Chondrocyte (in vitro differentiated cells): ENCODE measurements around the gene PTPRN2. TPM values are rescaled to one million over a fixed set of nuclear protein-coding genes. Genes with fewer than 3 reads are reported as not detected.

Experiments
- DNase-seq: peaks from one replicate; pipeline ENCODE4 v3.0.0; 2021; ENCODE audit warnings: mixed read lengths, low spot score
- H3K27ac Mint-ChIP-seq: one replicate; pipeline ENCODE4 v1.8.0; 2021; ENCODE audit warnings: mild to moderate bottlenecking, moderate library complexity, mixed read lengths; ENCODE audit not compliant: unreplicated experiment
- H3K27me3 Mint-ChIP-seq: 2 replicates; pipeline ENCODE4 v1.8.0; 2021; ENCODE audit warnings: low read depth, mixed read lengths
- H3K36me3 Mint-ChIP-seq: 2 replicates; pipeline ENCODE4 v1.8.0; 2021; ENCODE audit warnings: low read depth, mixed read lengths
- H3K4me1 Mint-ChIP-seq: 2 replicates; pipeline ENCODE4 v1.8.0; 2021; ENCODE audit warnings: low read depth, mild to moderate bottlenecking, mixed read lengths
- H3K4me3 Mint-ChIP-seq: one replicate; pipeline ENCODE4 v1.8.0; 2021; ENCODE audit warnings: mild to moderate bottlenecking, moderate library complexity, mixed read lengths; ENCODE audit not compliant: unreplicated experiment
- H3K9me3 Mint-ChIP-seq: 2 replicates; pipeline ENCODE4 v1.8.0; 2021; ENCODE audit warnings: low read depth, mixed read lengths
- total RNA-seq: library from RNA; stranded (reverse); gene quantifications from 3 replicates; pipeline ENCODE4 v1.2.1, GENCODE V29; 2021
- TF ChIP-seq, protein P1 (sequence below): fragments of 200-600 bp; sonication (generic); IDR thresholded peaks from 2 replicates; pipeline ENCODE4 v1.5.0; 2021; ENCODE audit warnings: antibody characterized with exemption, mild to moderate bottlenecking, moderate library complexity

The PTPRN2 gene
- total RNA-seq, 1 donor from 2014 or later, result 0.30 TPM

DNA sequence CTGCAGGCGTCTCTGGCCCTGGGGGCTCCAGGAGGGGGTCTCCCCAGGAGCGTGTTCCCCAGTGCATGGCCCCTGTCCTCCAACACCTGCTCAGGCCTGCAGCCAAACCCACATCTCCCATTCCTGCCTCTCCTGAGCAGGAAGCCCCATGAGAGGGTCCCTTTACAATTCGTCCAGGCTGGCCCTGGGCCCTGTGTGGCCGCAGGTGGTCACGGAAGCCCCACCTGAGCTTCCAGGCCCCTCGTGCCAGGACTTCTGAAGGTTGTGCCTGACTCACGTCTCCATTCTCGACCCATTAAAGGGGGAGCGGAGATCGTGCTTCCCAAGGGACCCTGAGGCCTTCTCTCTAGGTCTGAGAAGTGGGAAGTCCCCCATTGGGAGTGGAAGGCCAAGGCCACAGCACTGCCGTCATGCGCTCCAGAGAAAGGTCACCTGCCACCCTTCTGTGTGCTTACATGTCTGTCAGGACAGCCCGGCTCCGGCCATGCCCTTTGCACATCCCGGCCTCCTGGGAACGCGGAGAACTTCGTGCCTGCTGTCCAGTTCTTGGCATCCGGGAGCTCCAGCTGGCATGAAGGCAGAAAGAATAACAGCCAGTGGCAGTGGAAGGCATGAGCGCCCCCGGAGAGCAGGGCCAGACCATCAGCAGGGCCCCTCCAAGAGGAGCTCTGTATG lies 868.5 kb downstream of the PTPRN2 start:
- no peak overlapping the region for H3K4me3 Mint-ChIP-seq
- H3K9me3 Mint-ChIP-seq, result no peaks in the 10 kb centered on the region
- no peak overlapping the region for H3K27ac Mint-ChIP-seq
- H3K4me1 Mint-ChIP-seq, result no peaks in the 10 kb centered on the region
- no peaks in the 10 kb centered on the region for H3K36me3 Mint-ChIP-seq
- H3K27me3 Mint-ChIP-seq, result peaks cover 17% of the 10 kb centered on the region
- TF ChIP-seq, protein P1, sequence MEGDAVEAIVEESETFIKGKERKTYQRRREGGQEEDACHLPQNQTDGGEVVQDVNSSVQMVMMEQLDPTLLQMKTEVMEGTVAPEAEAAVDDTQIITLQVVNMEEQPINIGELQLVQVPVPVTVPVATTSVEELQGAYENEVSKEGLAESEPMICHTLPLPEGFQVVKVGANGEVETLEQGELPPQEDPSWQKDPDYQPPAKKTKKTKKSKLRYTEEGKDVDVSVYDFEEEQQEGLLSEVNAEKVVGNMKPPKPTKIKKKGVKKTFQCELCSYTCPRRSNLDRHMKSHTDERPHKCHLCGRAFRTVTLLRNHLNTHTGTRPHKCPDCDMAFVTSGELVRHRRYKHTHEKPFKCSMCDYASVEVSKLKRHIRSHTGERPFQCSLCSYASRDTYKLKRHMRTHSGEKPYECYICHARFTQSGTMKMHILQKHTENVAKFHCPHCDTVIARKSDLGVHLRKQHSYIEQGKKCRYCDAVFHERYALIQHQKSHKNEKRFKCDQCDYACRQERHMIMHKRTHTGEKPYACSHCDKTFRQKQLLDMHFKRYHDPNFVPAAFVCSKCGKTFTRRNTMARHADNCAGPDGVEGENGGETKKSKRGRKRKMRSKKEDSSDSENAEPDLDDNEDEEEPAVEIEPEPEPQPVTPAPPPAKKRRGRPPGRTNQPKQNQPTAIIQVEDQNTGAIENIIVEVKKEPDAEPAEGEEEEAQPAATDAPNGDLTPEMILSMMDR, result no peak
- peak; percentile 89 for DNase-seq

DNA sequence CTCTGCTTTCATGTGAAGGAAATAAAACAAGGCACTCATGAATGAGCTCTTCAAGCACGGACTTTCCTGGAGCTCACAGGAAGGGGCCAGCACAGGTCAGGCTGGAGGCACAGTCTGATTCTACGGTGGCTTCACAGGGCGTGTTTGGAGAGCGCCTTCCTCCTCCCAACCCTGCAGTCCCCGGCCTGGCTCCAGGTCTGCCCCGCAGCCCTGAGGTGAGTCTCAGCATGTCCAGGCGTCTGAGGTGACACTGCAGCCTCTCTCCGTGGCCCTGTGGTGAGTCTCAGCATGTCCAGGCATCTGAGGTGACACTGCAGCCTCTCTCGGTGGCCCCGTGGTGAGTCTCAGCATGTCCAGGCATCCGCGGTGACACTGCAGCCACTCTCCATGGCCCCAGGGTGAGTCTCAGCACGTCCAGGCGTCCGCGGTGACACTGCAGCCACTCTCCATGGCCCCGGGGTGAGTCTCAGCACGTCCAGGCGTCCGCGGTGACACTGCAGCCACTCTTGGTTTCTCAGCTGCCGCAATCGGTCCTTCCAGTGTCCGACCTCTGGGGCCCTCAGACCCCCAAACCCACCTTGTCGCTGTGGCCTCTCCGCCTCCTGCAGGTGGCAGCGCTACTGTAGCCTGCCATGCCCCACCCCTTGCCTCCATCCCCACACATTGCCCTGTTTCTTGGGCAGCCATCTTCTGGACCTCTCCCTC lies 869.2 kb downstream of the PTPRN2 start:
- Mint-ChIP-seq H3K9me3 (no peaks in the 10 kb centered on the region), H3K4me1 (no peaks in the 10 kb centered on the region), H3K36me3 (no peaks in the 10 kb centered on the region), H3K4me3 (no peak overlapping the region), H3K27ac (no peak overlapping the region), H3K27me3 (peaks cover 15% of the 10 kb centered on the region)
- TF ChIP-seq, protein P1, result no peak
- DNase-seq, result peak; percentile 84

- peak; percentile 92 for DNase-seq
- Mint-ChIP-seq H3K4me1 (no peaks in the 10 kb centered on the region), H3K4me3 (no peak overlapping the region), H3K36me3 (no peaks in the 10 kb centered on the region), H3K27ac (no peak overlapping the region), H3K27me3 (peaks cover 12% of the 10 kb centered on the region), H3K9me3 (no peaks in the 10 kb centered on the region)
- TF ChIP-seq, protein P1, result no peak
These were observed 870.1 kb downstream of the PTPRN2 start for GRCh38 chr7:157717211-157718174.

- TF ChIP-seq, protein P1, result no peak
- no peaks in the 10 kb centered on the region for H3K4me1 Mint-ChIP-seq
- H3K27ac Mint-ChIP-seq, result no peak overlapping the region
- H3K9me3 Mint-ChIP-seq, result no peaks in the 10 kb centered on the region
- H3K36me3 Mint-ChIP-seq, result no peaks in the 10 kb centered on the region
- H3K27me3 Mint-ChIP-seq, result peaks cover 12% of the 10 kb centered on the region
- no peak overlapping the region for H3K4me3 Mint-ChIP-seq
- DNase-seq, result peak; percentile 59
These were observed 871.7 kb downstream of the PTPRN2 start for GRCh38 chr7:157715938-157716280.
